Gastroesophageal sphincter (tissue), 3 donors: ENCODE results near the gene RTCA.

Experiments used
- POLR2A ChIP-seq, 2 donors: fragments of 450-650 bp; IDR thresholded peaks; one replicate each; pipeline ENCODE4 v1.6.1; 2017; ENCODE audit warnings: antibody characterized with exemption in 2 of 2, mild to moderate bottlenecking in 2 of 2, moderate library complexity in 1 of 2
- POLR2AphosphoS5 ChIP-seq: sonication (generic); formaldehyde crosslinking; IDR thresholded peaks from one replicate; pipeline ENCODE4 v1.6.1; 2017; ENCODE audit warnings: antibody characterized with exemption
- TF ChIP-seq, protein P1 (sequence below), 4 experiments: fragments of 200-600 bp in 2 of 4; fragments of 450-650 bp in 2 of 4; sonication (generic) in 1 of 4; IDR thresholded peaks; one replicate each; pipeline ENCODE4 v1.5.1; 2017 to 2019; ENCODE audit warnings: antibody characterized with exemption in 4 of 4, mild to moderate bottlenecking in 2 of 4, moderate library complexity in 2 of 4

DNA sequence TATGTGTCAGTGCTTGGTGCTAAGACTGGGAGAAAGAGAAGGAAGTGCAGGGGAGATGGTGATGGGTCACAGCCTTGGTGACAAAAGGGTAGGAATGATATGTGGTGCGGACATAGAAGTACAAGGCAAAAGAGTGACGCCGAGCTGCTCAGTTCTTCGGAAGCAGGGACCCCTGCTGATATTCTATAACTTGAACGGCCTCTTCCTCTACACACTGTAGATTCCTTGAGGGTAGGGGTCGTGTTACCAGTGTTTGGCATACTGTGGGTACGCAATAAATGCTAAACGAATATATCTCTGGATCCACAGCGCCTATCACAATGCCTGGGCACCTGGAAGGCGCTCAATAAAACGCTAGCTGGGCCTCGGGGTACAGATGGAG lies 16.9 kb upstream of the RTCA start:
- no peak for TF ChIP-seq POLR2A (IDR thresholded peaks at IDR 0.05)
- TF ChIP-seq, protein P1, sequence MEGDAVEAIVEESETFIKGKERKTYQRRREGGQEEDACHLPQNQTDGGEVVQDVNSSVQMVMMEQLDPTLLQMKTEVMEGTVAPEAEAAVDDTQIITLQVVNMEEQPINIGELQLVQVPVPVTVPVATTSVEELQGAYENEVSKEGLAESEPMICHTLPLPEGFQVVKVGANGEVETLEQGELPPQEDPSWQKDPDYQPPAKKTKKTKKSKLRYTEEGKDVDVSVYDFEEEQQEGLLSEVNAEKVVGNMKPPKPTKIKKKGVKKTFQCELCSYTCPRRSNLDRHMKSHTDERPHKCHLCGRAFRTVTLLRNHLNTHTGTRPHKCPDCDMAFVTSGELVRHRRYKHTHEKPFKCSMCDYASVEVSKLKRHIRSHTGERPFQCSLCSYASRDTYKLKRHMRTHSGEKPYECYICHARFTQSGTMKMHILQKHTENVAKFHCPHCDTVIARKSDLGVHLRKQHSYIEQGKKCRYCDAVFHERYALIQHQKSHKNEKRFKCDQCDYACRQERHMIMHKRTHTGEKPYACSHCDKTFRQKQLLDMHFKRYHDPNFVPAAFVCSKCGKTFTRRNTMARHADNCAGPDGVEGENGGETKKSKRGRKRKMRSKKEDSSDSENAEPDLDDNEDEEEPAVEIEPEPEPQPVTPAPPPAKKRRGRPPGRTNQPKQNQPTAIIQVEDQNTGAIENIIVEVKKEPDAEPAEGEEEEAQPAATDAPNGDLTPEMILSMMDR (IDR thresholded peaks at IDR 0.05) = no peak
- no peak for TF ChIP-seq POLR2AphosphoS5
